Ovary (tissue), 3 donors: ENCODE data around the gene NEU4.

Experiments used
- CTCF ChIP-seq, 3 donors: fragments of 450-650 bp in 2 of 3; fragments of 200-600 bp in 1 of 3; IDR thresholded peaks; one replicate each; pipeline versions ENCODE4 v1.5.1 to v1.8.0; 2016 to 2022; ENCODE audit warnings: antibody characterized with exemption in 3 of 3, mild to moderate bottlenecking in 1 of 3
- POLR2A ChIP-seq: fragments of 450-650 bp; IDR thresholded peaks from one replicate; pipeline ENCODE4 v1.6.1; 2017; ENCODE audit warnings: antibody characterized with exemption, mild to moderate bottlenecking, moderate library complexity
- donor health status: DM: no; HTN: no; CAD: no.

- TF ChIP-seq POLR2A = no peak
- no peak for TF ChIP-seq CTCF (IDR thresholded peaks at IDR 0.05)
Measured at GRCh38 chr2:241796610-241797138, 12.3 kb upstream of the NEU4 start.
